Ovary (tissue), 3 donors: ENCODE data around the gene KDM4C.

Experiments
- POLR2A ChIP-seq: fragments of 450-650 bp; IDR thresholded peaks from one replicate; pipeline ENCODE4 v1.6.1; 2017; ENCODE audit warnings: antibody characterized with exemption, mild to moderate bottlenecking, moderate library complexity
- TF ChIP-seq, protein P1 (sequence below), 3 donors: fragments of 450-650 bp in 2 of 3; fragments of 200-600 bp in 1 of 3; IDR thresholded peaks; one replicate each; pipeline versions ENCODE4 v1.5.1 to v1.8.0; 2016 to 2022; ENCODE audit warnings: antibody characterized with exemption in 3 of 3, mild to moderate bottlenecking in 1 of 3
- donor health status: DM: no; HTN: no; CAD: no.

DNA sequence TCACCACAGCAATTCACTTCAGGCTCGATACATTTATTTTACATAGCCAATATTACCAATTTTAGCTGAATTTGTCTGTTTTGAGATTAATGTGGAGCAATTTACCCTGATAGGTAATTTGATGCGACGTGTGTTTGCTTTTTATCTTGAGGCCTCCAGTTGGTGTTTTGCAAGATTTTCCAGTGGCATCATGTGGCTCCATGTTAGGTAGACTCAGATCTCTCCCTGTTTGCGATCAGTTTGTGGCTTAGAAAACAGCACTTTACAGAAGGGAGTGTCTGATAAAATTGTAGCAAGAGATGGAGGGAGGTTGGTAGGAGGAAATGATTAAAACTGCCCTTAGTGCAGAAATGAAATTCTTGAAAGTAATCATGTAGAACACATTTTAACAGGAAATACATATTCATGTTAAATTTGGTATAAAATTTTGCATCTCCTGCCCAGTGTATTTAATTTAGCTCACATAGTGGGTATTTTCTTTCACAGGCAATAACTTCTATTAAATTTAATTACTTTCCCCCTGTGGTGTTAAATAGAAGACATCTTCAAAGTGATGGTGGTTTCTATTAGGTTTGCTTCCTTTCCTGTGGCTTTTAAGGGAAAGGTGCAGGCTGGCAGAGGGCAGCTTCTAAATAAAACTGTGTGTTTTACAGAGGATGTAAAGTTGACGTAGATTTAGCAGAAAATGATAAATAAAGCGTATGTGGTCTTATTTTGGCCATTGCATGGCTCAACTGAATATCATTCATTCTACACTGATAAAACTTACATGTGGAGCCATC, 135.8 kb downstream of the KDM4C start:
- TF ChIP-seq, protein P1, sequence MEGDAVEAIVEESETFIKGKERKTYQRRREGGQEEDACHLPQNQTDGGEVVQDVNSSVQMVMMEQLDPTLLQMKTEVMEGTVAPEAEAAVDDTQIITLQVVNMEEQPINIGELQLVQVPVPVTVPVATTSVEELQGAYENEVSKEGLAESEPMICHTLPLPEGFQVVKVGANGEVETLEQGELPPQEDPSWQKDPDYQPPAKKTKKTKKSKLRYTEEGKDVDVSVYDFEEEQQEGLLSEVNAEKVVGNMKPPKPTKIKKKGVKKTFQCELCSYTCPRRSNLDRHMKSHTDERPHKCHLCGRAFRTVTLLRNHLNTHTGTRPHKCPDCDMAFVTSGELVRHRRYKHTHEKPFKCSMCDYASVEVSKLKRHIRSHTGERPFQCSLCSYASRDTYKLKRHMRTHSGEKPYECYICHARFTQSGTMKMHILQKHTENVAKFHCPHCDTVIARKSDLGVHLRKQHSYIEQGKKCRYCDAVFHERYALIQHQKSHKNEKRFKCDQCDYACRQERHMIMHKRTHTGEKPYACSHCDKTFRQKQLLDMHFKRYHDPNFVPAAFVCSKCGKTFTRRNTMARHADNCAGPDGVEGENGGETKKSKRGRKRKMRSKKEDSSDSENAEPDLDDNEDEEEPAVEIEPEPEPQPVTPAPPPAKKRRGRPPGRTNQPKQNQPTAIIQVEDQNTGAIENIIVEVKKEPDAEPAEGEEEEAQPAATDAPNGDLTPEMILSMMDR (IDR thresholded peaks at IDR 0.05): no peak
- no peak for TF ChIP-seq POLR2A
